NCI-H1092 (cell line): ENCODE measurements around the gene ALDH3A2.

Source experiments
- DNase-seq: peaks from one replicate; lab custom pipeline; 2025; lab: John Stamatoyannopoulos, UW

Gene ALDH3A2

GRCh38 chr17:19648475-19649273, at the start of gene ALDH3A2:
TSS of gene ALDH3A2 (plus strand) at chr17:19648751. CDS start at chr17:19648972, 221 bp downstream.
- DNase-seq: peak; percentile 89

GRCh38 chr17:19610311-19610710, 38.2 kb upstream of the ALDH3A2 start:
- DNase-seq: no peak

DNA sequence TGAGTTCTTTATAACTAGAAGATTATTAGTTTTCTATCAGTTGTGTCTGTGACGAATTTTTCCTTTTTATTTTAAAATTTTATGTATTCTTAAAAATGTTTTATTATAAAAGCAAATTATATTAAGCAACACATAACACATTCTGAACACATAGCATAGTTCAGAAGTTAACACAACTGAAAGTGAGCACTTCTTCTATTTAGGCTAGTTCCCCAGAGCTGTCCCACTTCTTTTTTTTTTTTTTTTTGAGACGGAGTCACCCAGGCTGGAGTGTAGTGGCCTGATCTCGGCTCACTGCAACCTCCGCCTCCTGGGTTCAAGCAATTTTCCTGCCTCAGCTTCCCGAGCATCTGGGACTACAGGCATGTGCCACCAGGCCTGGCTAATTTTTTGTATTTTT, 37.7 kb upstream of the ALDH3A2 start:
- DNase-seq: no peak

DNA sequence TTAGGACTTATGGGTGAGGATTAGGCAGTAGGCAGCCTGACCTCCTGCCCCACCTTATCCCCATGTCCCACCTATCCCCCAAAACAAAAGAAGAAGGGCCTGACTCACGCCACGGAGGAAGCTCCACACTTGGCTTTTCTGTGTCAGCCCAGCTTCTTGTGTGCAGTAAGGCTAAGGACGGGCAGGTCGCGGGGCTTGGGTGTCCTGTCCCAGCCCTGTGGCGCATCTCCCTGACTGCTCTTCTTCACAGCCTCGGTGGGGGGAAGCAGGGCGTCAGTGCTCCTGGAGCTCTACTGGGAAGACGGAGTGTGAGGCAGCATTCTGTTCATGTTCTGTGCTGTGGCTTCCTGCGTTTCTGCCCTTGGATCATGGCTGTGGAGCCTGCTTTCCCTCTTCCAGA, 34.6 kb upstream of the ALDH3A2 start:
- DNase-seq: no peak

DNA sequence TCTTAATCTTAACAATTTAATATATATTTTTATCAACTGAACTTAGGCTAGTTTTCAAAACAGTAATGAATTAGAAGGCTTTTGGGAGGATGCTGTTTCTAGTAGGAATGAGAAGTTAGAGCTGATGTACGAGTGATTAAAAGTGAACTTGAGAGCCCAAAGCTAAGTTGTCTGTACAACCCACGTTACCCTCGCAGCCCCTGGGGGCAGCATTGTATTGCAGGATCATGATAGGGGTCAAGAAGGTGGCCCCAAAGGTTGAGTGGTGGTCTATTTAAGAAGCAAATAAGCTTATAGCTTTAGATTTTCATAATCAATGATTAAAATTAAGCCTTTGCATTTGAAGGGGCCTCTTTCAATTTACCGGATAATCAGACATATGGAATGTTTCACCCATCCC, 33.7 kb upstream of the ALDH3A2 start:
- no peak for DNase-seq

DNA sequence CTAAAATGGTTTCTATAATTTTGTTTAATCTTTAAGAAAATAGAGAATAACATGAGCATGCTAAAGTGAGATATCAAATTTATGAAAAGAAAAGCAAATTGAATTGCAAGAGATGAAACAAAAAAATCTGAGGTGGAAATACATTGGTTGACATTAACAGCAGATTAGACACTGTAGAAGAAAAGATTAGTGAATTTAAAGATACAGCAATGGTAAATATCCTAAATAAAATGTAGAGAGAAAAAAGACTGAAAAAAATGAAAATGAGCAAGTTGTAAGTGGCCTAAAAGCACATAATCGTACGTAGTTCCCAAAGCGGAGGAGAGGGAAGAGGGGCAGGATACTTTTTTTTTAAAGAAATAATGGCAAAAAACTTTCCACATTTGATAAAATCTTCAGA, 30.5 kb upstream of the ALDH3A2 start:
- no peak for DNase-seq

GRCh38 chr17:19619705-19620325, 28.7 kb upstream of the ALDH3A2 start:
- no peak for DNase-seq

DNA sequence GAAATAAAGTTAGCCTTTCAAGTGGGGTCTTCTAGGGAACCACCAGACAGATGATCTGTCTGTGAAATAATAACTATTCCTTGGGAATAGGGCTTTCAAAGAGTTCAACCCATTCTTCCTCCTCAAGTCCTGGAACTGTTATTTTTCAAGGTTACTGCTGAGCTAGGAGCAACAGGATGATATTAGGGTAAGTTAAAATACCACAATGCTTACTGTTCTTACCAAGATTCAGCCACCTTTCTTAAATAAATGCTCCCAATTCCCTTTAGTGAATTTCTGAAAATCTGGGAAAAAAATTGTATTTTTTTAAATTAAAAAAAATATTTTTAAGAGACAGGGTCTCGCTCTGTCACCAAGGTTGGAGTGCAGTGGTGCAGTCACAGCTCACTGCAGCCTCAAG, 26.9 kb upstream of the ALDH3A2 start:
- no peak for DNase-seq

DNA sequence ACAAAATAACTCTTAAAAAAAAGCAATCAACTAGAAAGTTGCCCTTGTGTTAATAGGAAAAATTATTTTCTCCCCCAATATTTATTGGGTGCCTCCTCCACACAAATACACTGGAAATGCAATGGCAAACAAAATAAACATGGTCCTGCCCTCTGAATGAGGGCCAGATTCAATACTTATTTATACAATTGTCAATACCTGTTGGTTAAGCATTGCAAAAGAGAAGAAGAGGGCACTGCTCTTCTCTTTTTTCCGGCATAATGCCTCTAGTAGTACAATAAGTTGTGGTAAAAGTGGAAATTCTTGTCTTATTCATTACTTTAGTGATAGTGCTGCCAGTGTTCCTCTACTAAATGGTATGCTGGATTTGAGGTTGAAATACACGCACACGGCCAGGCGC, 22.5 kb upstream of the ALDH3A2 start:
- no peak for DNase-seq

DNA sequence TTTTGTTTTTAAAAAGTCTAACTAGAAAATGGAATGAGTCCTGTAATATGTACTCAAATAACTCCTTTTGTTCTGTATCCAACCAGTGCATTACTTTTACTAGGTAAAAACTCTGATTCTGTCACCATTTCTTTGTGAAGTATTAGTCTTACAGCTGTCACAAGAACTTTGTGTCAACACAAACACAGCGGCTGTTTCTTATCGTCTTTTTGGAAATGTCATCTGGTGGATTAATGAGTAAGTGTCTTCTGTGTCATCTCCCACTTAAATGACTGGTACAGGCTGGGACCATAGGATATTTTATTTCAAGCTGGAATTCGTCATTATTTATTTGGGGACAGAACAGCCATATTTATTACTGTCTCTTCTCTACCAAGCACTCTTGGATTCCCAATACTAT, 19.1 kb upstream of the ALDH3A2 start:
- DNase-seq: no peak

DNA sequence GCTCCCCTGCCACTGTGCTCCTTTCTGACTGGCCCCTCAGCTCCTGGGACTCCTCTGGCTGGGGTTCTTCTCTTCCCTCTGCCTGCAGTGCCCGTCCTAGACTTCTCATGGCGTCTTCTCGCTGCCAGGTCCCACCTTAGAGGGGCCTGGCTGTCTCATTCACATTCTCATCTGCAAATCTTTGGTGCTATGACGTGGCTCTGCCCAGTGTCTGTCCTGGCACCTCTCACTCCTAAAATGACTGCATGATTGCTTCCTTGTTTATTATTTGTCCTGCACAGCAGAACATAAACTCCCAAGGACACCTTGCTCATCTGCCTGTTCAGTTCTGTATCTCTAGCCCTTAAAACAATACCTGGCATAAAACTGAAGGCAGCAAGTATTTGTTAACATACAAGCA, 18.5 kb upstream of the ALDH3A2 start:
- DNase-seq: no peak

- no peak for DNase-seq
These were observed 17.9 kb upstream of the ALDH3A2 start for GRCh38 chr17:19630661-19631060.

DNA sequence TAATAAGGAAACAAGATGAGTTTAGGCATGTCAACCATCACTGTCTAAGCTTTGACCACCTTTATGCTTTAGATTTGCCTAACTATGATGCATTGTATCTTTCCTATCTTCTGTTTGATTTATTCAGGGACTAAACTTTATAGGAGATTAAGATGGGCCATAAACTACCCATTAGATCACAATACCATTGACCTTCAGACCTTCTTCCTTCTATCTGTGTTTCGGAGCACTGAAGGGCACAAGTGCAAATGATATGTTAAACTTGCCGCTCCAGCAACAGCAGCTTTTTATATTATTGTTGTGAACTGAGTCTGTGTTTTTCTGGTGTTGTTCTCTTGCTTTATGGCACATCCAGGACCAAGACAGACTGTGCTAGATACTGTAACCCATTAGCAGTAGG, 16.6 kb upstream of the ALDH3A2 start:
- no peak for DNase-seq

DNA sequence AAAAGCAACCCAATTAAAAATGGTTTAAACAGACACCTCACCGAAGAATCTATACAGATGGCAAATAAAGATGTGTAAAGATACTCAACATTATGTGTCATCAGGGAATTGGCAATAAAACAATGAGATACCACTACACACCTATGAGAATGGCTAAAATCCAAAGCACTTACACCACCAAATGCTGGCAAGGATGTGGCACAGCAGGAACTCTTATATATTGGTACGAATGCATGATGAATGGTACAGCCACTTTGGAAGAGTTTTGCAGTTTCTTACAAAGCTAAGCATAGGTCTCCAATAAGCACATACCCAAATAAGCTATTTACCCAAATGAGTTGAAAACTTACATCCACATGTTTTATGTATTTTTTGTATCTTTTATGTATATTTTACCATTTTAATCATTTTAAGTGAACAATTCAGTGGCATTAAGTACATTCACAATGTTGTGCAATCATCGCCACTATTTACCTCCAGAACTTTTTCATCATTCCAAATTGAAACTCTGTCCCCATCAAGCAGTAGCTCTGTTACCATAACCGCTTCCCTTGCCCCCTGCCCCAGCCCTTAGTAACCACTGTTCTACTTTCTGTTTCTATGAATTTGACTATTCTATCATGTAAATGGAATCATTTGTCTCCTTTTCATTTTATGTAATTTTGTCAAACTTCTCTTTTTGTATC, 6.7 kb upstream of the ALDH3A2 start:
- no peak for DNase-seq

- no peak for DNase-seq
These were observed 6.1 kb upstream of the ALDH3A2 start for GRCh38 chr17:19642373-19642893.

DNA sequence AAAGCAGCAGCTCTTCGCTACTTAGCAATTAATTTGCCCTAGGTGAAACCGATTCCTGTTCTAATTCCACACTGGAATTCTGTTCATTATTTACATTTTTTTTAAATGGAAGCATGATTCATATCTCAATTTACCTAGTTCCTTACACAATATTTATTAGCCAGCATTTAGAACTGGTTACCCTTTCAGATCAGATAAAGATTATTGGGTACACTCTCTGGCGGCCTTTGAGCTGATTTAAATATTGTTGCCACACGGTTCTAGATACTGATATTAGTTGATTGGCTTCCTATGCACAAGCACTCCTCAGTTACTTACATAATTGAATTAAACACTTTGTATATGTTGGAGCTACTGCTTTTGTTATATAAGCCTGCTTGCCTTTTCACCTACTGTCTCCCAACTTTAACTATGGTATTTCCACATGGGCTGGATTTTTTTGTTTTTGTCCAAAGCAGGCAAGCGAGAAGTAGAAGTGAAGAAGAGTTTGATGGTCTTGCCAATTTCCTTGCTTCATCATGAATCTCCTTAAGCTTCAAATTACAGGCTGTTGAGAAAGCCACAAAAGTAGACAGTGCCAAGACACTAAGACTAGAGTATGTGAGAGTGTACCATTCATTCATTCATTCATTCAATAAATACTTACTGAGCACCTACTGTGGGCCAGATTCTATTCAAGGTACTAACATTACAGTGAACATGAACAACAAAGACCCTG, 3.9 kb upstream of the ALDH3A2 start:
- DNase-seq: no peak

DNA sequence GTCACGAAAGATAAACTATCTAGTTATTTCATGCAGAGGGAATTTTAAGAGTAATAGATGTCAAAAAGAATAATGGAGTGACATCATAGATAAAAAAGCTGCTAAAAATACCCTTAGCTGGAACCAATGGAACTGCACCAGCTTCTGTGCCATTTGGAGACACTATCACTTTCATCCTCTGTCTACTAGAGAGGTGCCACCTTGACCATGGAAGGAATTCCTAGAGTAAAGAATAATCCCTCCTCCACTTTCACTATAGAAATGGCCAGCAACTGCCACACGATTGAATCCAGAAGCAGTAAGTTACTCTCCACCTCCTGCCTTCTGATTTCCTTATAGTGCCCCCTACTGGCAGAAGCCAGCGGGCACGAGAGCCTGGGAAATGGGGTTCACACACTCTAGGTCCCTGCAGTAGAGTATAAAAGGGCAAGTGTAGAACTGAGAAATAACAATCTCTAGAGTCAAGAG, 2.8 kb upstream of the ALDH3A2 start:
- DNase-seq: peak; percentile 6

GRCh38 chr17:19646788-19647696, 1.5 kb upstream of the ALDH3A2 start:
- DNase-seq: no peak

- peak; percentile 31 for DNase-seq
These were observed 665 bp upstream of the ALDH3A2 start for GRCh38 chr17:19647697-19648474.

DNA sequence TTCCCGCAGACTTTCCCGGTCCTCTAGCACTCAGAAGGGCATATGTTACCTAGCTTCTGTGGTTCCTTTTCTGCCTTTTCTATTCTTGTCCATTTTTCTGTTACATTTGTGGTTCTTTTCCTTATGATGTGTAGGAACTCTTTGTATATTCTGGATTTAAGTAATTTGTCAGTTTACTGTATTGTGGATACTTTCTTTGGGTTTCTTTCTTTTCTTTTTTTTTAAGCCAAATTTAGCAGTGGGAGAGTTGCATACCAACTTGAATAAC, 657 bp downstream of the ALDH3A2 start:
- no peak for DNase-seq

GRCh38 chr17:19650826-19651225, 2.3 kb downstream of the ALDH3A2 start:
- no peak for DNase-seq
